Measurements from ENCODE around the gene TULP4. TPM values are rescaled to one million over a fixed set of nuclear protein-coding genes. Genes with fewer than 3 reads are reported as not detected.

Gene TULP4
- polyA plus RNA-seq, 3 donors, result 6.5 to 10.6 (median 7.9) TPM

DNA sequence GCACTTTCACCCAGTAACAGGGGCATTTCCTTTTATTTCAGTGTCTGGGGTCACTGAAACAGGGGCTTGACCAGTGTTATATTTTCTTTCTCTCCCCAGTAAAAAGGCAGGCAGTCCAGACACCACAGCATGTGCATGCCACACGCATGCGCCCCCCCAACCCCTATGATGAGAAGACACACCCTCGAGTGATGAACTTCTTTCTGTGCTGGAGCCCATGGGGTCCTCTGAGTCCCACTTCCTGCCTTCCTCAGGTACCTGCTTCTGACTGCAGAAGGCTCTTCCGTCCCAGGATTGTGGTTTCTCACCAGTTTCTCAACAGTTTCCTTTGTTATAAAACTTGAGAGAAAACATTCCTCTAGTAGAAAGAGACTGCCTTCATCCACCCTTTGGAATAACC, 201.9 kb downstream of the TULP4 start:
- 0% methylated on average over 1 of the region's 4 CpGs for WGBS (ENCODE audit: insufficient coverage)
- Histone ChIP-seq H3K4me2 (replicated peaks; ENCODE audit: extremely low read depth, low read length, poor library complexity, severe bottlenecking) (no peak overlapping the region), H3K27me3 (ENCODE audit: control insufficient read depth in 2 of 2, insufficient read depth in 2 of 2, low read length in 2 of 2) (peaks cover 16 to 41% of the 10 kb centered on the region in 2 donors), H3K9ac (ENCODE audit: insufficient read depth, low read length, poor library complexity, severe bottlenecking) (no peak overlapping the region), H3K79me2 (ENCODE audit: insufficient read depth, low read length) (no peaks in the 10 kb centered on the region), H3K27ac (ENCODE audit: low read depth in 1 of 2, low read length in 2 of 2) (no peak overlapping the region), H3K4me1 (ENCODE audit: control insufficient read depth in 1 of 2, insufficient read depth in 2 of 2, low read length in 2 of 2) (peaks cover 0 to 3% of the 10 kb centered on the region in 2 donors), H3K36me3 (replicated peaks in 1 of 2; ENCODE audit: control insufficient read depth in 1 of 2, insufficient read depth in 2 of 2, low read length in 2 of 2) (no peaks in the 10 kb centered on the region), H2AFZ (ENCODE audit: insufficient read depth, low read depth, low read length, poor library complexity, severe bottlenecking) (no peak overlapping the region), H4K20me1 (ENCODE audit: insufficient read depth, low read length) (no peaks in the 10 kb centered on the region), H3K9me3 (replicated peaks in 1 of 2; ENCODE audit: control insufficient read depth in 1 of 2, insufficient read depth in 1 of 2, low read length in 2 of 2) (no peaks in the 10 kb centered on the region), H3K4me3 (replicated peaks in 1 of 3; ENCODE audit: low read depth in 2 of 3, low read length in 3 of 3) (no peak overlapping the region)
- H3K4me3 Mint-ChIP-seq, result no peak overlapping the region
- peaks cover 6% of the 10 kb centered on the region in 2 donors for H3K36me3 Mint-ChIP-seq
- no peak for TF ChIP-seq CTCF (IDR thresholded peaks at IDR 0.05)
- no peaks in the 10 kb centered on the region for H3K9me3 Mint-ChIP-seq
- peak overlapping the region in 1 of 7 donors; percentile 52 for H3K27ac Mint-ChIP-seq
- H3K4me1 Mint-ChIP-seq, result peaks cover 12% of the 10 kb centered on the region
- intact Hi-C loops (cut with micrococcal nuclease), result no loop called here
- no peak for DNase-seq
- H3K27me3 Mint-ChIP-seq (ENCODE audit: low read depth in 3 of 3), result peaks cover 35 to 41% (median 36%) of the 10 kb centered on the region in 3 donors

- WGBS (ENCODE audit: insufficient coverage), result 93% methylated on average over 4 of the region's 8 CpGs
- H3K4me3 Mint-ChIP-seq, result peak overlapping the region in 1 of 2 donors; percentile 59
- no peaks in the 10 kb centered on the region for H3K79me2 ChIP-seq (ENCODE audit: insufficient read depth, low read length)
These were observed 202.7 kb downstream of the TULP4 start for GRCh38 chr6:158514991-158515390.

More at GRCh38 chr6:158514991-158515390, 202.7 kb downstream of the TULP4 start:
- Histone ChIP-seq H3K27me3 (ENCODE audit: control insufficient read depth in 2 of 2, insufficient read depth in 2 of 2, low read length in 2 of 2) (peaks cover 16 to 49% of the 10 kb centered on the region in 2 donors), H3K4me3 (replicated peaks in 1 of 3; ENCODE audit: low read depth in 2 of 3, low read length in 3 of 3) (no peak overlapping the region), H3K4me2 (replicated peaks; ENCODE audit: extremely low read depth, low read length, poor library complexity, severe bottlenecking) (no peak overlapping the region), H4K20me1 (ENCODE audit: insufficient read depth, low read length) (no peaks in the 10 kb centered on the region), H2AFZ (ENCODE audit: insufficient read depth, low read depth, low read length, poor library complexity, severe bottlenecking) (no peak overlapping the region), H3K4me1 (ENCODE audit: control insufficient read depth in 1 of 2, insufficient read depth in 2 of 2, low read length in 2 of 2) (peaks cover 0 to 3% of the 10 kb centered on the region in 2 donors), H3K9ac (ENCODE audit: insufficient read depth, low read length, poor library complexity, severe bottlenecking) (no peak overlapping the region), H3K9me3 (replicated peaks in 1 of 2; ENCODE audit: control insufficient read depth in 1 of 2, insufficient read depth in 1 of 2, low read length in 2 of 2) (no peaks in the 10 kb centered on the region), H3K27ac (ENCODE audit: low read depth in 1 of 2, low read length in 2 of 2) (no peak overlapping the region), H3K36me3 (replicated peaks in 1 of 2; ENCODE audit: control insufficient read depth in 1 of 2, insufficient read depth in 2 of 2, low read length in 2 of 2) (no peaks in the 10 kb centered on the region)
- Mint-ChIP-seq H3K9me3 (no peaks in the 10 kb centered on the region), H3K27ac (no peak overlapping the region), H3K27me3 (ENCODE audit: low read depth in 3 of 3) (peaks cover 37 to 49% (median 42%) of the 10 kb centered on the region in 3 donors), H3K36me3 (peaks cover 3 to 4% of the 10 kb centered on the region in 2 donors), H3K4me1 (peaks cover 12% of the 10 kb centered on the region)
- DNase-seq, result no peak
- TF ChIP-seq CTCF (IDR thresholded peaks at IDR 0.05), result no peak
- intact Hi-C loops (cut with micrococcal nuclease), result no loop called here
